Neural cell (in vitro differentiated cells): Measurements from ENCODE around the gene OR5B3. TPM values are rescaled to one million over a fixed set of nuclear protein-coding genes. Genes with fewer than 3 reads are reported as not detected.

Experiments used
- H2AFZ ChIP-seq: fragments of 200-600, 300-800 bp; sonication (generic), shearing (Covaris generic); 2 replicates; pipeline ENCODE4 v1.6.0; 2014; ENCODE audit warnings: low read depth, mild to moderate bottlenecking, antibody characterized with exemption, low read length, moderate library complexity
- H3F3A ChIP-seq: fragments of 200-600 bp; shearing (Covaris generic); 2 replicates; pipeline ENCODE4 v1.6.1; 2016; ENCODE audit warnings: mild to moderate bottlenecking, moderate library complexity, mixed read lengths, antibody characterized with exemption, low read length; ENCODE audit not compliant: insufficient read depth, poor library complexity, severe bottlenecking
- H3K27ac ChIP-seq: fragments of 200-600, 300-800 bp; sonication (generic), shearing (Covaris generic); 2 replicates; pipeline ENCODE4 v1.5.1; 2014; ENCODE audit warnings: mild to moderate bottlenecking, low read length, moderate library complexity
- H3K27me3 ChIP-seq: fragments of 300-800, 200-600 bp; sonication (generic), shearing (Covaris generic); 2 replicates; pipeline ENCODE4 v1.6.0; 2014; ENCODE audit warnings: mild to moderate bottlenecking, low read depth, low read length, moderate library complexity; ENCODE audit not compliant: insufficient read depth
- H3K36me3 ChIP-seq: fragments of 300-800, 200-600 bp; sonication (generic), shearing (Covaris generic); 2 replicates; pipeline ENCODE4 v1.5.1; 2014; ENCODE audit warnings: mild to moderate bottlenecking, antibody characterized with exemption, low read length, moderate library complexity; ENCODE audit not compliant: insufficient read depth
- H3K4me2 ChIP-seq: fragments of 300-800, 200-600 bp; sonication (generic), shearing (Covaris generic); 2 replicates; pipeline ENCODE4 v1.6.0; 2014; ENCODE audit warnings: mild to moderate bottlenecking, low read length
- H3K4me3 ChIP-seq: fragments of 300-800, 200-600 bp; sonication (generic), shearing (Covaris generic); 2 replicates; pipeline ENCODE4 v1.5.1; 2014; ENCODE audit warnings: mild to moderate bottlenecking, low read length, moderate library complexity
- H3K79me2 ChIP-seq: fragments of 200-600 bp; shearing (Covaris generic); replicated peaks from 2 replicates; pipeline ENCODE4 v1.6.0; 2014; ENCODE audit warnings: mild to moderate bottlenecking, low read length, moderate library complexity; ENCODE audit not compliant: insufficient read depth
- H3K9ac ChIP-seq: fragments of 300-800, 200-600 bp; sonication (generic), shearing (Covaris generic); 2 replicates; pipeline ENCODE4 v1.6.1; 2016; ENCODE audit warnings: mild to moderate bottlenecking, low read length, mixed read lengths
- H3K9me2 ChIP-seq: fragments of 200-600 bp; shearing (Covaris generic); 2 replicates; pipeline ENCODE4 v1.6.1; 2016; ENCODE audit warnings: mild to moderate bottlenecking, low read length, mixed read lengths; ENCODE audit not compliant: insufficient read depth
- H3K9me3 ChIP-seq: fragments of 200-600, 300-800 bp; sonication (generic), shearing (Covaris generic); 2 replicates; pipeline ENCODE4 v1.6.1; 2016; ENCODE audit warnings: mild to moderate bottlenecking, mixed run types, low read length, moderate library complexity, mixed read lengths
- H4K20me1 ChIP-seq: fragments of 200-600 bp; shearing (Covaris generic); 2 replicates; pipeline ENCODE4 v1.6.1; 2016; ENCODE audit warnings: mild to moderate bottlenecking, mixed run types; ENCODE audit not compliant: insufficient read depth
- EP300 ChIP-seq: fragments of 450-650 bp; conservative IDR thresholded peaks from 2 replicates; pipeline ENCODE4 v1.6.1; 2014; ENCODE audit warnings: antibody characterized with exemption, mild to moderate bottlenecking, moderate library complexity; ENCODE audit not compliant: poor library complexity, severe bottlenecking
- EZH2 ChIP-seq: fragments of 200-600, 300-800 bp; shearing (Covaris generic), sonication (generic); IDR thresholded peaks from 2 replicates; pipeline ENCODE4 v1.6.1; 2014; ENCODE audit warnings: antibody characterized with exemption, low read length, borderline replicate concordance, mild to moderate bottlenecking; ENCODE audit not compliant: insufficient read depth, poor library complexity, severe bottlenecking
- MXI1 ChIP-seq: fragments of 450-650 bp; conservative IDR thresholded peaks from 2 replicates; pipeline ENCODE4 v1.6.1; 2014; ENCODE audit warnings: antibody characterized with exemption, mild to moderate bottlenecking; ENCODE audit not compliant: poor library complexity, severe bottlenecking
- POLR2AphosphoS5 ChIP-seq: IDR thresholded peaks from 2 replicates; pipeline ENCODE4 v1.6.1; 2012
- RAD21 ChIP-seq: fragments of 450-650 bp; conservative IDR thresholded peaks from 2 replicates; pipeline ENCODE4 v1.6.1; 2014; ENCODE audit warnings: antibody characterized with exemption, mild to moderate bottlenecking, moderate library complexity
- REST ChIP-seq: IDR thresholded peaks from 2 replicates; pipeline ENCODE4 v1.6.1; 2012; ENCODE audit warnings: borderline replicate concordance
- SMC3 ChIP-seq: fragments of 450-650 bp; conservative IDR thresholded peaks from 2 replicates; pipeline ENCODE4 v1.6.1; 2014; ENCODE audit warnings: antibody characterized with exemption, mild to moderate bottlenecking, moderate library complexity; ENCODE audit not compliant: poor library complexity
- TAF1 ChIP-seq: IDR thresholded peaks from 2 replicates; pipeline ENCODE4 v1.6.1; 2012; ENCODE audit warnings: low read depth
- polyA plus RNA-seq: library from polyadenylated mRNA; depleted of rRNA; stranded (reverse); fragments of >200 nt; gene quantifications from 2 replicates; pipeline ENCODE4 v1.2.3, GENCODE V29; 2014

OR5B3 gene
- polyA plus RNA-seq, 1 donor from 2014 or later, result not detected

GRCh38 chr11:58434217-58434616 lies 27.5 kb upstream of the OR5B3 start:
- H3K4me3 ChIP-seq, result no peak overlapping the region
- H3K4me2 ChIP-seq, result no peak overlapping the region
- H3K36me3 ChIP-seq, result no peaks in the 10 kb centered on the region
- H2AFZ ChIP-seq, result no peak overlapping the region
- no peaks in the 10 kb centered on the region for H3K79me2 ChIP-seq
- TF ChIP-seq POLR2AphosphoS5, result no peak
- TF ChIP-seq MXI1, result no peak
- no peak for TF ChIP-seq RAD21
- TF ChIP-seq REST, result no peak
- TF ChIP-seq EZH2, result no peak
- TF ChIP-seq TAF1, result no peak
- no peak for TF ChIP-seq SMC3
- TF ChIP-seq EP300, result no peak
- H3K9me2 ChIP-seq, result no peaks in the 10 kb centered on the region
- no peak overlapping the region for H3K9ac ChIP-seq
- no peak overlapping the region for H3K27ac ChIP-seq
- H3K27me3 ChIP-seq, result no peaks in the 10 kb centered on the region
- no peaks in the 10 kb centered on the region for H4K20me1 ChIP-seq
- H3K9me3 ChIP-seq, result no peaks in the 10 kb centered on the region
- no peaks in the 10 kb centered on the region for H3F3A ChIP-seq

DNA sequence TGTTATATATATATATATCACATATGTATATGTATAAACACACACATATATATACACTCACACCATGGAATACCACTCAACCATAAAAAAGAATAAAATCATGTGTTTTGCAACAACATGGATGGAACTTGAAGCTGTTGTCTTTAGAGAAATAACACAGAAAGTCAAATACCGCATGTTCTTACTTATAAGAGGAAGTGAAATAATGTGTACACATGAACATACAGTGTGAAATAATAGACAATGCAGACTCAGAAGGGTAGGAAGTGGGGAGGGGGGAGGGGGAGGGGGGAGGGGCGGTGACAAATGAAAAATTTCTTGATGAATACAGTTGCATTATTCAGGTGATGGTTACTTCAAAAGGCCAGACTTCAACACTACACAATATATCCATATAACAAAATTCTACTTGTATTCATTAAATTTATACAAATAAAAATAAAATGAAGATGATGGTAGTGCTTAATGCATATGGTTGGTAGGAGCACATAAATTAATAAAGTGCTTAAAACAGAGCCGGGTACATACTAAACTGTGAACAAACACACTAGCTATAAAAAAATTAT lies 27.0 kb upstream of the OR5B3 start:
- H3K9ac ChIP-seq, result no peak overlapping the region
- H3K27ac ChIP-seq, result no peak overlapping the region
- H3K4me2 ChIP-seq, result no peak overlapping the region
- no peaks in the 10 kb centered on the region for H3K9me2 ChIP-seq
- H3K27me3 ChIP-seq, result no peaks in the 10 kb centered on the region
- no peak overlapping the region for H3K4me3 ChIP-seq
- H3K36me3 ChIP-seq, result no peaks in the 10 kb centered on the region
- no peak overlapping the region for H2AFZ ChIP-seq
- TF ChIP-seq REST (no peak), EP300 (no peak), EZH2 (no peak), MXI1 (no peak), TAF1 (no peak)
- H3K79me2 ChIP-seq, result no peaks in the 10 kb centered on the region
- H3K9me3 ChIP-seq, result no peaks in the 10 kb centered on the region
- no peaks in the 10 kb centered on the region for H4K20me1 ChIP-seq
- H3F3A ChIP-seq, result no peaks in the 10 kb centered on the region
